Stimulated activated naive CD8-positive, alpha-beta T cell treated with anti-CD3 and anti-CD28 coated beads, Interleukin-15, amount 100 ng/mL, for 72 hours (primary cell): ENCODE data around the gene USB1.

Source experiments
- ATAC-seq: fragments of 150-1000 bp; cut with Tn5 transposase; 2 replicates; pipeline ENCODE4 v1.10.0; 2021; ENCODE audit warnings: mild to moderate bottlenecking, moderate library complexity
- DNase-seq, 2 donors: peaks; one replicate each; pipeline ENCODE4 v3.0.0; 2021 to 2022
- H3K27ac Mint-ChIP-seq, 2 donors: one replicate each; pipeline ENCODE4 v1.8.0; 2022; ENCODE audit warnings: mild to moderate bottlenecking in 2 of 2, mixed read lengths in 2 of 2, moderate library complexity in 2 of 2
- H3K27me3 Mint-ChIP-seq: one replicate; pipeline ENCODE4 v1.8.0; 2022; ENCODE audit warnings: mixed read lengths
- H3K4me1 Mint-ChIP-seq: one replicate; pipeline ENCODE4 v1.8.0; 2022; ENCODE audit warnings: mild to moderate bottlenecking, mixed read lengths
- H3K4me3 Mint-ChIP-seq, 2 donors: one replicate each; pipeline ENCODE4 v1.8.0; 2022; ENCODE audit warnings: mild to moderate bottlenecking in 2 of 2, mixed read lengths in 2 of 2, moderate library complexity in 1 of 2
- H3K9me3 Mint-ChIP-seq, 2 donors: one replicate each; pipeline ENCODE4 v1.8.0; 2022; ENCODE audit warnings: mixed read lengths in 2 of 2

The USB1 gene

DNA sequence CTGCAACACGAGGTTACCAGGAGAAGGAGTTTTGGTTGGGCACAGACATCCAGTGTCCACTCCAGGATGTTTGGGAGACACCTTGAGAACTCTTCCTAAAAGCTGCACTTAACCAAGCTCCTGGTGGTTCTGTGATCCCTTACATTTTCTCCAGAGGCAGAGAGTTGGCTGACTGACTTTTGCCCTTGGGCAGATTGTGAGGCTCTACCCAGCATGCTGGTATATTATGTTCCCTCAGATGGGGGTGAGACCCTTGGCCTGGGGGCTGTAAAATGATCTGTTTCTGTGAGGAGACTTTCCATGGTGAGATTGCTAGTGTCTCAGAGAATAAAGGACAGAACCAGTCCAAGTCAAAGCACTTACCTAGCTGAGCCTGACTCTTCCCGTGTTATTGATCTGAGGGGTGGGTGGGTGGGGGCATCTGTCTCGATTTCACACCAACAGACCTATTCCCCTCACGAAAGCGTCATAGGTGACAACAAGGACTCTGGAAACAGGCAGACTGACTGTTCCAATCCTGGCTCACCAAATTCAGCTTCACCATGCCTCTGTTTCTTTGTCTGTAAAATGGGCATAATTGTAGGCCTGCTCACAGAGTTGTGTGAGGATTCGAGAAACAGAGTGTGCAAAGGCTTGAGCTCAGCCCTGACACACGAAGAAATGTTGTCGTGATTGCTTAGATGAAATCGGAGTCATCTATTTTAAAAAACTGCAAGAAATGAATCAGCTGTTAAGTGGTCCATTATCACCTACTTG is 12.2 kb downstream of the USB1 start:
- no peaks in the 10 kb centered on the region for H3K9me3 Mint-ChIP-seq
- peak overlapping the region in 1 of 2 donors; percentile 27 for H3K27ac Mint-ChIP-seq
- H3K4me3 Mint-ChIP-seq: no peak overlapping the region
- ATAC-seq: no peak
- no peaks in the 10 kb centered on the region for H3K27me3 Mint-ChIP-seq
- H3K4me1 Mint-ChIP-seq: no peaks in the 10 kb centered on the region
- no peak for DNase-seq

DNA sequence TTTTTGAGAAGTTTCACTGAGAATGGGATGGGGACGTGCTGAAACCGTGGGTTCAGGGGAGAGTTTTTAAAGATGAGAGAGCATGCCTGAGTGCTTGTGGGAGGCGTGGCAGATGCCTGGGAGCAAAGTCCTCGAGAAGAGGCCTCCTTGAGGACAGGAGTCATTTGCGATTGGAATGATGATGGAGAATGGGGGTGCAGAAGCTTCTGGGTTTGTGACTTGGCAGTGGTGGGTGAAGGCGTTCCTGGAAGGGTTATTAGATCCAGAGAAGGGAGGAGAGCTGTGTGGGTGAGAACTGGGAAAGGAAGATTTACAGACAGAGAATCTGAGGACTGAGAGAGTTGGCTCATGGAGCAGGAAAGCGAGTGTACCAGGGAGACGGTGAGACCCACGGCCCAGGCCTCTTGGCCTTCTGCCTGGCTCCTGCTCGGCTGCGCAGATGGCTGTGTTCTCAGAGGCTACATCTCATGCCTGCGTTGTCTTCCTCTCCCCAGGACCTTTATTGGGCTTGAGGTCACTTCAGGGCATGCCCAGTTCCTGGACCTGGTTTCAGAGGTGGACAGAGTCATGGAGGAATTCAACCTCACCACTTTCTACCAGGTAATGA is 15.7 kb downstream of the USB1 start:
- no peak overlapping the region for H3K4me3 Mint-ChIP-seq
- DNase-seq: no peak
- H3K27ac Mint-ChIP-seq: no peak overlapping the region
- H3K9me3 Mint-ChIP-seq: no peaks in the 10 kb centered on the region
- ATAC-seq: no peak
- peaks cover 7% of the 10 kb centered on the region for H3K4me1 Mint-ChIP-seq
- no peaks in the 10 kb centered on the region for H3K27me3 Mint-ChIP-seq

DNA sequence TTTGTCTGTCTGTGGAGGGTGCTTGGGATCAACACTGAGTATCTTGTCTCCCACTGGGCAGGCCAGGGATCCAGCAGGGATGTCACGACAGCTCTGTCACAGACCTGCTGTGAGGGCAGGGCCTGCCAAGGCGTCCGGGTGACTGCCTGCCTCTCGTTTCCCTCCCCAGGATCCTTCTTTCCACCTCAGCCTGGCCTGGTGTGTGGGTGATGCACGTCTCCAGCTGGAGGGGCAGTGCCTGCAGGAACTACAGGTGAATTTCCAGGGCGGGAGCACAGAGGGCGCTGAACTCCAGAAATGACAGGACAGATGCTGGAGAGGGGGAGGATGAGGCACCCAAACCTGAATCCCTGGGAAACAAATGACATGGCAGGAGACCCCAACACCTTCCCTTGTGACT is 17.6 kb downstream of the USB1 start:
- peaks cover 7% of the 10 kb centered on the region for H3K4me1 Mint-ChIP-seq
- no peak for ATAC-seq
- H3K4me3 Mint-ChIP-seq: no peak overlapping the region
- no peaks in the 10 kb centered on the region for H3K27me3 Mint-ChIP-seq
- no peak overlapping the region for H3K27ac Mint-ChIP-seq
- no peaks in the 10 kb centered on the region for H3K9me3 Mint-ChIP-seq
- DNase-seq: no peak

DNA sequence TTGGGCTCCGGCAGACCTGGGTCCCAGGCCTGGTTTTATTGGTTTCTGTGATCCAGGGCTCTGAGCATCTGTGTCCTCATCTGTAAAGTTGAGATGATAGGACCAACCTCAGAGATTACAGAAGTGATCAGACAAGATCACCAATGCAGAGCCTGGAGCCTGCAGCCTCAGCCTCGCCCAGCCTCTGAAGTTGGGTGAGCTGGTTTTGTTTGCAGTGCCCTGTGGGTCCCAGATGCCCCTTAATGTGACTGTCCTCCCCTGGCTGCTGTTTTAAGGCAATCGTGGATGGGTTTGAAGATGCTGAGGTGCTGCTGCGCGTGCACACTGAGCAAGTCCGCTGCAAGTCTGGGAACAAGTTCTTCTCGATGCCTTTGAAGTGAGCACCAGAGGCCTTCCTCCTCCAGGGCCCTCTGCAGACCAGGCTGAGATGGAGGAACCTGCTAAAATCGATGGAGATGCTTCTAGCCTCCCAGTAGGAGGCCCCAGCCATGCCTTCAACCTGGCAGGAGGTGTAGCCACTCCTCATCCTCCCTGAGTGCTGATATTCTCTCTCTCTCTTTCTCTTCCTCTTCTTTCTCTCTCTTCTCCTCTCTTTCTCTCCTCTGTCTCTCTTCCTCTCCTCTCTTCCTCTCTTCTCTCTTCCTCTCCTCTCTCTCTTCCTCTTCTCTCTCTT is 18.8 kb downstream of the USB1 start:
- Mint-ChIP-seq H3K27me3 (no peaks in the 10 kb centered on the region), H3K4me3 (no peak overlapping the region), H3K9me3 (no peaks in the 10 kb centered on the region), H3K4me1 (peaks cover 15% of the 10 kb centered on the region), H3K27ac (no peak overlapping the region)
- ATAC-seq (no peak), DNase-seq (no peak)

DNA sequence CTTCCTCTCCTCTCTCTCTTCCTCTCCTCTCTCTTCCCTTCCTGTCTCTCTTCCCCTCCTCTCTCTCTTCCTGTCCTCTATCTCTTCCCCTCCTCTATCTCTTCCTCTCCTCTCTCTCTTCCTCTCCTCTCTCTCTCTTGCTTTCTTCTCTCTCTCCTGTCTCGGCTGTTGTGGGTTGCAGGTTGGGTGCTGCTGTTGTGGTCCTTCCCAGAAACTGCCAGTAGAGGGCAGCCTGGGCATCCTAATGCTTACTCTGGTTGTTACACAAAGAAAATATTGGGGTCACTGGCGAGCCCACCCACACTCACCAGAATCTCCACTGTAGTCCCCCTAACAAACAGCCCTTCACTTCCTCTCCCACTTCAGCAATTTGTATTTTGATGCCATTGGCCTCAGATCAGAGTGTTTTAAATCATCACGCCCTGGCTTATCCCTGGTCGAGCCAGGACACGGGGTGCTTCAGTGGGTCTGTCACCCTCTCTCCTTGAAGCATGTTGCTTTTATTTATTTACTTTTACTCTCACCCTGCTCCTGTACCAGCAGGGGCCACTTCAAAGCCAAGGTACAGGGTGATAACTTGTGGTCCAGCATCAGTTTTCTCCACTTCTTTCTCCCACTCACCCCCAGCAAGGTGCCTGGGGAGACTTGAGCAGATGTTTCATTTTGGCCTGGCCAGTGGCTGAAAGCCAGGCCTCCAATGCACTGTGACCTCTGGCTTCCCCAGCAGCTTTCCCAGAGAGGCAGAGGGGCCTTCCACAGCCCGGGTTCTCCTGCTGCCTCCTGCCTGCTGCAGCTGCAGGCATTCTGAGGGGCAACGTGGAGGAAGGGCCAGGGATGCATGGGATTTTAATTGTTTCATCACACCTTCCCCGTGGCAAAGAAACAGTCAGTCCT is 19.7 kb downstream of the USB1 start:
- DNase-seq (peak; percentile 50 to 55), ATAC-seq (no peak)
- Mint-ChIP-seq H3K4me1 (peaks cover 17% of the 10 kb centered on the region), H3K27me3 (no peaks in the 10 kb centered on the region), H3K9me3 (no peaks in the 10 kb centered on the region), H3K27ac (peak overlapping the region in 1 of 2 donors; percentile 88), H3K4me3 (no peak overlapping the region)

DNA sequence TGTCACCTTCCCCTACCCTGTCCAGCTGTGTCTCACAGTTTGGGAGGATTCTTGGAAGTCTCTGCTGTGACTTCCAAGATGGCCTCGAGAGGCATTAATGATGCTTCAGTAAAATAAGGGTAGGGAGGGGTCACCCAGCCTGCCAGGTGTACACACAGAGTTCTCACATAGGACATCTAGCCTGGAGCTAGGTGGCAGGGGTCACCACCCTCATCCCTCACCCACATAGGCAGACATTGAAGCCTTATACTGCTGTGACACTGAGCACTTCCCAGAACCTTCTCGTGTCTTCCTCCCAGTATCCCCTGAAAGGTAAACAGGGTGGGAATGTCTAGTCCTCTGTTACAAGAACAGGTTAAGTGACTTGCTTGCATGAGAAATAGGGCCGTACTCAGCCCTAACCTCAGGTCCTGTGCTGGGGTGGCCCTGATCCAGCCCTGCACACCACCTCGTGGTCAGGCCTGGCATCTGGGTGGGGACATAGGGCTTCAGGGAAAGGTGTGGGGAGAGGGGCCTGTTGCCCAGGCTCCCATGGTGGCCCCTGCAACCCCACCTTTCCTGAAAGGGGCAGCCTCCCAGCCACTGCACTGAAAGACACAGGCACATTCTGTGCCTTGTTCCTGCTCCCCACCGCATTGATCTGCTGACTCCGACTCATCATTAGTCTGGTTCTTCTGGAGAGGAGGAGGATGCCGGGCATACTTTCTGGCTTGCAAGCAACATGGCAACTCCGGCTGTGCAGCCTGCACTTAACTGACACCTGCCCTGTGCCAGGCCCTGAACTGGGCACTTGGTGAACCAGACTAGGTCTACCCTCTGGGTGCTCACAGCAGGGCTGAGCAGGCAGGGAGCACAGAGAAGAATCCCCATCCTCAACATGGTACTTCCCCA is 20.7 kb downstream of the USB1 start:
- no peak for ATAC-seq
- no peak for DNase-seq
- H3K27me3 Mint-ChIP-seq: no peaks in the 10 kb centered on the region
- no peak overlapping the region for H3K27ac Mint-ChIP-seq
- peaks cover 17% of the 10 kb centered on the region for H3K4me1 Mint-ChIP-seq
- H3K9me3 Mint-ChIP-seq: no peaks in the 10 kb centered on the region
- H3K4me3 Mint-ChIP-seq: no peak overlapping the region

DNA sequence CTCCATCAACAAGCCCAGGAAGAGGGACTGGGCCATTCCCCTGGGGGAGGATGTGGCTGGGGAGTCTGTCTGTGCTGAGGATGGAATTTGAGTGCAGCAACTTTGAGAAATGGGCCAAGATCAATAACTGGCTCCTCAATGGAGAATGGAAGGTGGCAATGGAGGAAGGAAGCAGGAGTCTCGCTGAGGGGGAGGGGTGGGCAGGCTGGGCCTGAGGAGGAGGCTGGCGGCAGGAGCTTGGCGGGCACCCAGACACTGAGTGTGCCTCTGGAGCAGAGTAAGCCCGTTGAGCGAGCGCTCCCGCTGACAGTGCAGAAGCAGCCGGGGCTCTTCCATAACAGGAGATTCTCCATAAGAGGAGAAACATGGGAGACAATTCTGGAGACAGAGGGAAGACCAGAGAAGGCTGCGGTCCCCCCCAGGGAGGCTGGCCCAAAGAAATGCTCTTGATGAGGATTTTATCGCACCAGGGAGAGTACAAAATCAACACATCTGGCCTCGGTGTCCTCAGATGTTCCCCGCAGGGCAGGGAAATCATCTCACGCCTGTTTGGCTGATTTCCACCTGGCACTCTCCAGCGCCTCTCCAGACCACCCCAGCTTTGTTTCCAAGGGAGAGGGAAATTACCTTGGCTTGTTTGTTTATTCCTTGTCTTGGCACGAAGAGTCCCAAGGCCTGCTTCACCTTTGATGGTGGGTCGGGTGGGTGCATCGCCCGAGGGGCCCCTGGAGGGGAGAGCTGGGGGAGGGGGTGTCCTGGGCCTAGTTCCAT is 21.6 kb downstream of the USB1 start:
- no peak overlapping the region for H3K4me3 Mint-ChIP-seq
- DNase-seq: no peak
- H3K9me3 Mint-ChIP-seq: no peaks in the 10 kb centered on the region
- no peak for ATAC-seq
- H3K27ac Mint-ChIP-seq: no peak overlapping the region
- H3K27me3 Mint-ChIP-seq: peaks cover 6% of the 10 kb centered on the region
- H3K4me1 Mint-ChIP-seq: peaks cover 17% of the 10 kb centered on the region

DNA sequence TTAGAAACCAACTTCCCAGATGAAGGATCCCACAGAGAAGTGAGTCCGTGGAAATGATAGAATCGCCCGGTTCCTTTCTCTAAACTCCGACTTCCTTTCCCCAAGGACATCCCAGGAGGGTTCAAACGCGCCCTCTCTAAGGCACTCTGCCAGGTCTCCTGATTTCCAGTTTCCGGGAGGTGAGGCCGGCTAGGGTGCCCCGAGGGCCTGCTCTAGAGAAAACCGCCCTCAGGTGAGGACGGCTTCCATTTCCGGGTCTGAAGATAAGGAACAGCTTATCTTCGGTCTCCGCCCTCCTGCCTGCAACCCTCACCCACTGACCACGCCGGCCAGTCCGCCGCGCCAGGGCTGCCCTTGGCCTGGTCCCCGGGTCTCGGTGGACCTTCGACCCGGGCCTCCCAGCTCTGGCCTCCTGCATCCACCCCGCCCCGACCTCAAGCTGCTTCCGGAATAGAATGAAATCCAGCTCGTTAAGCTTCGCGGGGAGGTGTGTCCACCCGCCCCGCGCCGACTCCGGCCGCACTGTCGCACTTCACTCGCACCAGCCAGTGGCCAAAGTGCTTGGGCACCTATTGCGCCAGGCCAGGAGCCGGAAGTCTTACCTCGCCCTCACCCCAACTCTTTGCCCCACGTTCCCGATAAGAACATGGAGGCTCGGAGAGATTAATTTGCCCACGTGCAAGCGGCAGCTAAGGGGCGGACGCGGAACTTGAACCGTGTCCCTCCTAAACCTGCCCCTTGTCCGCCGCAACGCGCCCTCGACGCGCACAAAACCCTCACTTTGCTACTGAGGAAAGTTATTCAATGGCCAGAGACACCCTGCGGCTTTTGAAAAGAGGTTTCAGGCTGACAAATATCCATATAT is 23.5 kb downstream of the USB1 start:
- Mint-ChIP-seq H3K27me3 (peaks cover 20% of the 10 kb centered on the region), H3K4me3 (peak overlapping the region; percentile 85 to 87), H3K27ac (peak overlapping the region; percentile 79 to 81), H3K4me1 (peaks cover 17% of the 10 kb centered on the region), H3K9me3 (no peaks in the 10 kb centered on the region)
- DNase-seq (peak in 1 of 2 donors; percentile 40), ATAC-seq (no peak)

DNA sequence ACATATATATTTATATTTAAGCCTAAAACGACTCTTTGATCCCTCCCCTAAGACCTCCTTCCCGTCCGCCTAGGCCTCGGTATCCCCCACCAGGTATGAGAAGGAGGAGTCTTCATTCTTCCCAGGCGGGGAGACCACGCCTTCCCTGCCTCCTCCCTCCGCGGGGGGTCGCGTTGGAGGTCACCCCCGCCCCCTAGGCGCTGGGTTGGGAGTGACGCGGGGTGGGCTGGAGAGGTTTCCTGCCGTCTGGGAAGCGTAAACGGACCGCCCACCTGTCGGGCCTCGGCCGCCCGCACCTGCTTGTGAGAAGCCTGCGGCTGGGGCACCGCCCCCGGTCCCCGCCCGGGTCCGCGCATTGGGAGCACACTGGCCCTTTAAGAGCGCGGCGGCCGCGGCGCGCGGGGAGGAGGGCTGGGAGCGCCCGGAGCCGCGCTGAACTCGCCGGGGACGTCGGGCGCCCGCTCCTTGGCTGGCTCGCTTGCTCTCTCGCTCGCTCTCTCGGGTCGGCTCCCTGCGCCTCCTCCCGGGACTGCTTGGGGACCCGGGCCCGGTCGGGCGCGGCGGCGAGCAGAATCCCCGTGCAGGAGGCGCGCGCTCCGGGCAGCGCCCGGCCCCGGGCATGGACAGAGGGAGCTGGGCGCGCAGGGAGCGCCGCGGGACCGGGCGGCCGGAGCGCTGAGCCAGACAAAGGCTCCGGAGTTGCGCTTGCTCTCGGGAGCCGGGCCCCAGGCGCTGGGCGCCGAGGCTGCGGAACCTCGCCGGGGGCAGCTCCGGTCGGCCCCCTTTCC is 24.3 kb downstream of the USB1 start, which contains the start of gene MMP15:
MMP15 (plus strand) TSS at position 404 of the 788 bp plus-strand sequence. CDS start 597 bp downstream, outside the sequence.
- peak within 1 kb of the TSS; percentile 85 to 87 for H3K4me3 Mint-ChIP-seq
- DNase-seq: peak; percentile 62 to 70
- ATAC-seq: peak; percentile 75
- H3K27me3 Mint-ChIP-seq: peaks cover 20% of the 10 kb centered on the region
- H3K27ac Mint-ChIP-seq: peak within 1 kb of the TSS; percentile 79 to 81
- peaks cover 14% of the 10 kb centered on the region for H3K4me1 Mint-ChIP-seq
- H3K9me3 Mint-ChIP-seq: no peaks in the 10 kb centered on the region

DNA sequence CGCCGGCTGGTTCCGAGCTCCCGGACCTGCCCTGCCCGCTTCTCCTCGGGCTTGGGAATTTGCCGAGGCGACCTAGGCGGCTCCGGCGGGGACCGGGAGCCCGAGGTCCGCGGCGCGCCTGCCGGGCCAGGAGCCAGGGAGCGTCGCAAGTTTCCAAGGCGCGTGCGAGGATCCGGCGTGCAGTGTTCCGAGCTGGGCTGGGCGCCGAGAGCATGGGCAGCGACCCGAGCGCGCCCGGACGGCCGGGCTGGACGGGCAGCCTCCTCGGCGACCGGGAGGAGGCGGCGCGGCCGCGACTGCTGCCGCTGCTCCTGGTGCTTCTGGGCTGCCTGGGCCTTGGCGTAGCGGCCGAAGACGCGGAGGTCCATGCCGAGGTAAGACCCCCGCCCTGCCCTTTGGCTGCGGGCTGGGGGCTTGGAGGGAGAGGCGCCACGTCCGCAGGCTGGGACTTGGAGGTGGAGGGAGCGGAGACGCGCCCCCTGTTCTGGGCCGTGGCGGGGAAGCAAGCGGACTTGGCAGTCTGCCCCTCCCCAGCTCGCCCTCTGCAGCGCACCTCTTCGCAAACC is 25.0 kb downstream of the USB1 start:
- peaks cover 20% of the 10 kb centered on the region for H3K27me3 Mint-ChIP-seq
- H3K4me3 Mint-ChIP-seq: peak overlapping the region; percentile 42 to 71
- H3K27ac Mint-ChIP-seq: no peak overlapping the region
- DNase-seq (peak in 1 of 2 donors; percentile 41), ATAC-seq (peak; percentile 29)
- peaks cover 11% of the 10 kb centered on the region for H3K4me1 Mint-ChIP-seq
- H3K9me3 Mint-ChIP-seq: no peaks in the 10 kb centered on the region

DNA sequence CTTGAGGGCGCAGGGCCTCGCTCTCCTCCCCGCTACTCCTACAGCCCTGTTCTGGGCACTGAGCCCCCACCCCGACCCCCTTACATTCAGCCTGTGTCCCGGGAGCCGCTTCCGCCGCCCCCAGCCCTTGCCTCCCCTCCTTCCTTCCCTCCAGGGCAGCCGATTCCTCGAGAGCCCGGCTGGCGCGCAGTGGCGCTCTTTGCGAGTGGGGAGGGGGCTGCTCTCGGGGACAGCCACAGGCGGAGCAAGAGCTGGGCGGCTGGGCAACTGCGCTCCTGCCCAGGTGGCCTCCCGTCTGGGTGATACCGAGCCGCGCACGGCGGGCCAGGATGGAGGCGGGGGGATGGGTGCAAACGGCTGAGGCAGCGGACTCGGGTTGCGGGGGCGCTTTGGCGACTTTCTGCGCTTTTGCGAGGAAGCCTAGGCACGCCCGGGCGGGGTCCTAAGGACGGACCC is 25.5 kb downstream of the USB1 start:
- Mint-ChIP-seq H3K27ac (no peak overlapping the region), H3K4me1 (peaks cover 11% of the 10 kb centered on the region), H3K4me3 (peak overlapping the region; percentile 42 to 71), H3K9me3 (no peaks in the 10 kb centered on the region), H3K27me3 (peaks cover 20% of the 10 kb centered on the region)
- ATAC-seq (no peak), DNase-seq (no peak)

DNA sequence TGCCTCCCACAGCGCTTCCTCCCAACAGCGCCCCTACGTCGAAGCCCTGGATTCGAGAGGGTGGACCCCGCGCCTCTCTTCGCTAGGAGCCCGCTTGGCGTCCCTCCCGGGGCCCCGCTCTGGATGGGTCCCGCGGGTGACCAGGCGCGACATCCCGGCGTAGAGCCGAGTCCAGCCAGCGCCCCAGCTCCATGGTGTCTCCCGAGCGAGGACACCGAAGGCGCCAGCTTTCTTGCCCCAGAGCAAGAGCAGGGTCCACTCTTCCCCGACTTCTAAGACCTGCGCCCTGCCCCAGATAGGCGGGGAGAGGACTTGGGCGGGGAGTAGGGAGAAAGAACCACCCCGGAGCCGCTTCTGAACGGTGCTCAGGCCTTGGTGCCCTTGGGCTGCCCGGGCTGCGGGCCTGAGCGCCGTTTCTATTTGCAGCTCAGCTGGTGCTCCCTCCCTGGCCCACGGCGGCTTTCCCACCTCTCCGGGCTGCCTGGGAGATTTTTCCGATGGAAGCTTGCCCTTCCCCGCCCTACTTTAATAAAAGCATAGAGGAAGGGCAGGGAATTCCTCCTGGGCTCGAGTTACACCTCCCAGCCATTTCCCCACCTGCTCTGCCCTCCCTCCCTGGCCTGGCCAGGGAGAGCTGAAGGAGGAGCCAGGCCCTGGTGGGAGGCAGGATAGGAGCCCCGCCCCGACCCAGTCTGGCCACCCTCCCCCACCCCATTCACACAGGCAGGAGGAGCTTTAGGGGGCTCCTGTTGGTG is 26.1 kb downstream of the USB1 start:
- no peak overlapping the region for H3K4me3 Mint-ChIP-seq
- peaks cover 11% of the 10 kb centered on the region for H3K4me1 Mint-ChIP-seq
- DNase-seq: no peak
- H3K27me3 Mint-ChIP-seq: peaks cover 20% of the 10 kb centered on the region
- H3K27ac Mint-ChIP-seq: no peak overlapping the region
- ATAC-seq: no peak
- no peaks in the 10 kb centered on the region for H3K9me3 Mint-ChIP-seq
